ENCODE results near the gene TMEM169.

- TF ChIP-seq CTCF (conservative IDR thresholded peaks at IDR 0.05) (no peak), EZH2 (IDR thresholded peaks at IDR 0.05; ENCODE audit: low read depth) (no peak)
Measured at GRCh38 chr2:216081012-216081411, 707 bp upstream of the TMEM169 start.

All from PC-9 (cell line).